PC-9 (cell line): ENCODE data around the gene ARL4A.

ENCODE experiments used
- EZH2 ChIP-seq: fragments of 200-600 bp; sonication (generic); IDR thresholded peaks from 2 replicates; pipeline ENCODE4 v1.8.0; 2017; ENCODE audit warnings: antibody characterized with exemption, low read depth
- TF ChIP-seq, protein P1 (sequence below): fragments of 200-600 bp; sonication (generic); conservative IDR thresholded peaks from 2 replicates; pipeline ENCODE4 v1.6.1; 2017; ENCODE audit warnings: mixed run types, antibody characterized with exemption, mild to moderate bottlenecking, moderate library complexity

DNA sequence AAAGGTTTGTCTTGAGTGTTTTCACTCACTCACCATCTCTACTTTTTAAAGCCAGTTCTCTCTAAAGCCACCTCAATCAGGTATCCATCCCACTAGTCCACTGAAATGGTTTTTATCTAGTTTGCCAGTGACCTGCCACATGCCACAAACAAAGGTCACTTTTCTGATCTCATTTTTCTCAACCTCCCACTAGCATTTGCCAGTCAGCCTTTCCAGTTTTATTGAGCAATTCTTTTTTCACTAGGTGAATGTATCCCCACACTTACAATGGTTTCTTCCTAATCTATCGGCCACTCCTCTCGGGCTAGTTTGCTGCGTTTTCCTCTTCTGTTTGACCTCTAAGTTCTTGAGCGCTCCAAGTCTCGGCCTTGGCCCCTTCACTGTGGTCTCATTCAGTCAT is 44.9 kb upstream of the ARL4A start:
- TF ChIP-seq, protein P1, sequence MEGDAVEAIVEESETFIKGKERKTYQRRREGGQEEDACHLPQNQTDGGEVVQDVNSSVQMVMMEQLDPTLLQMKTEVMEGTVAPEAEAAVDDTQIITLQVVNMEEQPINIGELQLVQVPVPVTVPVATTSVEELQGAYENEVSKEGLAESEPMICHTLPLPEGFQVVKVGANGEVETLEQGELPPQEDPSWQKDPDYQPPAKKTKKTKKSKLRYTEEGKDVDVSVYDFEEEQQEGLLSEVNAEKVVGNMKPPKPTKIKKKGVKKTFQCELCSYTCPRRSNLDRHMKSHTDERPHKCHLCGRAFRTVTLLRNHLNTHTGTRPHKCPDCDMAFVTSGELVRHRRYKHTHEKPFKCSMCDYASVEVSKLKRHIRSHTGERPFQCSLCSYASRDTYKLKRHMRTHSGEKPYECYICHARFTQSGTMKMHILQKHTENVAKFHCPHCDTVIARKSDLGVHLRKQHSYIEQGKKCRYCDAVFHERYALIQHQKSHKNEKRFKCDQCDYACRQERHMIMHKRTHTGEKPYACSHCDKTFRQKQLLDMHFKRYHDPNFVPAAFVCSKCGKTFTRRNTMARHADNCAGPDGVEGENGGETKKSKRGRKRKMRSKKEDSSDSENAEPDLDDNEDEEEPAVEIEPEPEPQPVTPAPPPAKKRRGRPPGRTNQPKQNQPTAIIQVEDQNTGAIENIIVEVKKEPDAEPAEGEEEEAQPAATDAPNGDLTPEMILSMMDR: no peak
- no peak for TF ChIP-seq EZH2
